ENCODE results near the gene YOD1.

DNA sequence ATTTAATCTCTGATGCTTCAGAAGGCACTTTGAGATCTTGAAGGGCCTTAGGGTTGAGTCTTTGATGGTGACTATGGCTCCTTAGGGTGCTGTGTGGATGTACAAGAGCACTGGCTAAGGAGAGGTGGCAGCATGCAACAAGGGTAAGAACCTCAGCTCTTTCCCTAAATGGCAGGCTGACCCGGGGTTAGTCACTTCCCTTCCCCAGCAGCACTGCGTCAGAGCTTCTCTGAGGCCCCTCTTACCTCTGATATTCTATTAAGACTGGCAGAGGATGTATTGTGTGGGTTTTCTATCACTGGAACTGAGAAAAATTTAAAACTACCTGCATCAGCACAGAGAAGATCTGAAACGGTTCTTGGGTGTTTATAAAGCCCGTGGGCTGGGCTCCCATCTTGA, 30.3 kb downstream of the YOD1 start:
- TF ChIP-seq CTCF (IDR thresholded peaks at IDR 0.05; ENCODE audit: insufficient read depth, low read length, poor library complexity, severe bottlenecking) (no peak), EZH2phosphoT487 (conservative IDR thresholded peaks at IDR 0.05; ENCODE audit: low read length) (no peak)

Measured in SU-DHL-6 (cell line).